Uterus (tissue), 2 donors: Measurements from ENCODE around the gene EVI2B.
"Not testable (repeated sequence)": the region's sequence is repeated elsewhere in the genome, so short reads cannot be mapped to it uniquely, and the experiment has no call there.

Experiments
- CTCF ChIP-seq, 4 experiments: fragments of 200-600 bp in 2 of 4; fragments of 450-650 bp in 2 of 4; sonication (generic) in 2 of 4; IDR thresholded peaks; one replicate each; pipeline ENCODE4 v1.5.1; 2016 to 2019; ENCODE audit warnings: antibody characterized with exemption in 4 of 4, mild to moderate bottlenecking in 2 of 4, moderate library complexity in 1 of 4
- POLR2A ChIP-seq, 2 donors: fragments of 450-650 bp; IDR thresholded peaks; one replicate each; pipeline ENCODE4 v1.6.1; 2016; ENCODE audit warnings: antibody characterized with exemption in 2 of 2, mild to moderate bottlenecking in 1 of 2, moderate library complexity in 1 of 2

GRCh38 chr17:31262923-31263322, 50.9 kb downstream of the EVI2B start:
- TF ChIP-seq CTCF, POLR2A (IDR thresholded peaks at IDR 0.05): not testable (repeated sequence)
